Astrocyte (in vitro differentiated cells and primary cell): Measurements from ENCODE around the gene DPEP1.

Experiments
- CTCF ChIP-seq: IDR thresholded peaks from 2 replicates; pipeline ENCODE4 v1.5.1; 2011; ENCODE audit warnings: low read depth, mild to moderate bottlenecking, inconsistent platforms, low read length, moderate library complexity; ENCODE audit not compliant: insufficient read depth
- EZH2 ChIP-seq: IDR thresholded peaks from 2 replicates; pipeline ENCODE4 v1.6.1; 2012; ENCODE audit warnings: mild to moderate bottlenecking, low read length, inconsistent platforms; ENCODE audit not compliant: insufficient read depth

DNA sequence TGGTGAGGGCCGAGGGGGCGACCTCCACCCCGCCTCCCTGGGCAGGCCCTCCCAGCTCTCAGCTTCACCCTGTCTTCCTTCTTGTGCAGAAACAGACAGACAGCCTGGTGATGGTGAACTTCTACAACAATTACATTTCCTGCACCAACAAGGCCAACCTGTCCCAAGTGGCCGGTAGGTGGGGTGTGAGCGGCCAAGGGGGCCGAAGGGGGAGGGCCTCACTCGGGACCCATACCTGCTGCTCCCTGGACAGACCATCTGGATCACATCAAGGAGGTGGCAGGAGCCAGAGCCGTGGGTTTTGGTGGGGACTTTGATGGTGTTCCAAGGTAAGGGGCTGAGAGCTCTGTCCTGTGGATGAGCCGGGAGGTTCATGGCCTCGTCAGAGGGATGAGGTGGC, 23.9 kb downstream of the DPEP1 start:
- no peak for TF ChIP-seq CTCF
- TF ChIP-seq EZH2 = no peak
